ENCODE data around the gene BLOC1S4. TPM values are rescaled to one million over a fixed set of nuclear protein-coding genes. Genes with fewer than 3 reads are reported as not detected.

The BLOC1S4 gene
- total RNA-seq, 1 experiment from 2014 or later: 14.9 TPM

DNA sequence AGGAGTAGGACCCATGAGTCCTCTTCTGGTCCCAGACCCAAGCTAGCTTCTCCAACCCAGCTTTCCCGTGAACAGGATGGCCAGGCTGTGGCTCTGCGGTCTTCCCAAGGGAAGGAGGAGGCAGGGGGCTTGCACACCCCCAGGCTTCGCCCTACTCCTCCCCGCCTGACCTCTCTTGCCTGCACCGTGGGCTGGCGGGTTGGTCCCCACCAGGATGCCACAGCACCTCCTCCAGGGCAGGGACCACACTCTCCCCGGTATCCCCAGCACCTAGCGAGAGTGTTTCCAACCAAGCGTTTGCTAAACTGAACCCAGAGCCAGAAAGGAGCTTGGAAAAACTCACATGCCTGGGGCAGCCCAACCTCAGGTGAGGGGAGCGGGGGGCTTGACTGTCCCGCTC, 31.3 kb upstream of the BLOC1S4 start:
- Histone ChIP-seq H3K79me1 (ENCODE audit: insufficient read depth, low read depth, low read length, poor library complexity, severe bottlenecking) (no peaks in the 10 kb centered on the region), H4K20me1 (ENCODE audit: control insufficient read depth, insufficient read depth, insufficient read length) (no peaks in the 10 kb centered on the region), H3T11ph (ENCODE audit: low read length) (no peak overlapping the region), H3K18ac (ENCODE audit: insufficient read length, low read depth, low read length) (no peak overlapping the region), H2BK120ac (ENCODE audit: low read depth, low read length, poor library complexity, severe bottlenecking) (no peak overlapping the region), H3K9me3 (ENCODE audit: control insufficient read depth, low read depth, low read length) (no peaks in the 10 kb centered on the region), H4K8ac (replicated peaks; ENCODE audit: insufficient read length, low read depth, low read length) (no peak overlapping the region), H3K23me2 (ENCODE audit: insufficient read length, low read depth, low read length, poor library complexity, severe bottlenecking) (no peaks in the 10 kb centered on the region), H3K4me1 (ENCODE audit: insufficient read depth, low read length) (no peaks in the 10 kb centered on the region; the same call in 1 of the 2 replicates), H2AK5ac (ENCODE audit: insufficient read length, low read length) (no peak overlapping the region), H4K91ac (ENCODE audit: insufficient read length, low read depth, low read length) (no peak overlapping the region), H3K27me3 (ENCODE audit: insufficient read depth, low read length) (no peaks in the 10 kb centered on the region), H2BK20ac (ENCODE audit: low read depth, low read length, poor library complexity, severe bottlenecking) (no peak overlapping the region), H2BK12ac (ENCODE audit: insufficient read length, low read depth, low read length) (no peak overlapping the region), H2BK15ac (ENCODE audit: low read depth, low read length) (no peak overlapping the region), H3K9ac (ENCODE audit: extremely low read depth, insufficient read length, low read length) (no peak overlapping the region), H4K5ac (ENCODE audit: insufficient read length, low read depth, low read length) (no peak overlapping the region), H3K27ac (ENCODE audit: insufficient read length, low read depth, low read length) (no peak overlapping the region), H3K79me2 (ENCODE audit: insufficient read depth, low read length) (no peaks in the 10 kb centered on the region), H3K14ac (ENCODE audit: insufficient read depth, low read length) (no peak overlapping the region), H3K23ac (ENCODE audit: insufficient read length, low read depth, low read length) (no peak overlapping the region), H2BK5ac (ENCODE audit: insufficient read length, low read length) (no peak overlapping the region), H3K4ac (ENCODE audit: low read depth, low read length) (no peak overlapping the region), H3K4me2 (ENCODE audit: insufficient read depth, insufficient read length, low read length) (no peak overlapping the region), H3K56ac (ENCODE audit: insufficient read length, low read depth, low read length) (no peak overlapping the region), H2AFZ (ENCODE audit: low read length) (no peak overlapping the region)
- TF ChIP-seq, protein P1, sequence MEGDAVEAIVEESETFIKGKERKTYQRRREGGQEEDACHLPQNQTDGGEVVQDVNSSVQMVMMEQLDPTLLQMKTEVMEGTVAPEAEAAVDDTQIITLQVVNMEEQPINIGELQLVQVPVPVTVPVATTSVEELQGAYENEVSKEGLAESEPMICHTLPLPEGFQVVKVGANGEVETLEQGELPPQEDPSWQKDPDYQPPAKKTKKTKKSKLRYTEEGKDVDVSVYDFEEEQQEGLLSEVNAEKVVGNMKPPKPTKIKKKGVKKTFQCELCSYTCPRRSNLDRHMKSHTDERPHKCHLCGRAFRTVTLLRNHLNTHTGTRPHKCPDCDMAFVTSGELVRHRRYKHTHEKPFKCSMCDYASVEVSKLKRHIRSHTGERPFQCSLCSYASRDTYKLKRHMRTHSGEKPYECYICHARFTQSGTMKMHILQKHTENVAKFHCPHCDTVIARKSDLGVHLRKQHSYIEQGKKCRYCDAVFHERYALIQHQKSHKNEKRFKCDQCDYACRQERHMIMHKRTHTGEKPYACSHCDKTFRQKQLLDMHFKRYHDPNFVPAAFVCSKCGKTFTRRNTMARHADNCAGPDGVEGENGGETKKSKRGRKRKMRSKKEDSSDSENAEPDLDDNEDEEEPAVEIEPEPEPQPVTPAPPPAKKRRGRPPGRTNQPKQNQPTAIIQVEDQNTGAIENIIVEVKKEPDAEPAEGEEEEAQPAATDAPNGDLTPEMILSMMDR (conservative IDR thresholded peaks at IDR 0.05): no peak
- H3K36me3 Mint-ChIP-seq (ENCODE audit: insufficient read depth in 1 of 3, low read depth in 3 of 3): peaks cover 2 to 15% (median 6%) of the 10 kb centered on the region in 3 experiments; a peak in 6 of 7 replicates
- H3K4me1 Mint-ChIP-seq: peaks cover 9 to 14% of the 10 kb centered on the region in 2 experiments
- H3K9me3 Mint-ChIP-seq: peaks cover 14 to 15% of the 10 kb centered on the region in 2 experiments
- no peak overlapping the region for H3K4me3 Mint-ChIP-seq
- no CpG with 5 or more reads among the region's 11 CpGs for WGBS (ENCODE audit: extremely low coverage, insufficient read length, low lambda C conversion rate)
- H3K27ac Mint-ChIP-seq: no peak overlapping the region
- peaks cover 24% of the 10 kb centered on the region for H3K27me3 Mint-ChIP-seq (ENCODE audit: low read depth)
- no peak for DNase-seq
